Panc1 (cell line): ENCODE results near the gene SCARB2. TPM values are rescaled to one million over a fixed set of nuclear protein-coding genes. Genes with fewer than 3 reads are reported as not detected.

Experiments
- ATAC-seq: fragments of 200-7000 bp; cut with Tn5 transposase; 2 replicates; pipeline ENCODE4 v1.9.1; 2020; ENCODE audit warnings: mild to moderate bottlenecking, moderate library complexity
- BruUV-seq: library from RNA; stranded (reverse); fragments of 400-500 nt; replicated peaks from 2 replicates; lab custom pipeline; 2021; lab: Mats Ljungman, UMichigan
- CTCF ChIA-PET: fragments of 300-600 bp; sonication (Branson Sonifier 250); formaldehyde crosslinking; loops from one replicate; lab custom pipeline; 2022; ENCODE audit warnings: antibody characterized with exemption; lab: Charles Lee
- POLR2A ChIA-PET: fragments of 300-600 bp; sonication (Branson Sonifier 250); formaldehyde crosslinking; loops from one replicate; lab custom pipeline; 2022; ENCODE audit warnings: antibody characterized with exemption; lab: Charles Lee
- DNase-seq: peaks from one replicate; pipeline ENCODE4 v3.0.0-alpha.2; 2010; ENCODE audit warnings: low read depth, low spot score
- H3K27ac ChIP-seq: 2 replicates; pipeline ENCODE4 v1.5.1; 2011; ENCODE audit warnings: mild to moderate bottlenecking, low read length, inconsistent platforms
- H3K27me3 ChIP-seq: fragments of 200-500 bp; sonication (Bioruptor generic); 2 replicates; pipeline ENCODE4 v1.6.0; 2014; ENCODE audit warnings: low read length, inconsistent platforms; ENCODE audit not compliant: control insufficient read depth, insufficient read depth
- H3K36me3 ChIP-seq: fragments of 200-500 bp; sonication (Bioruptor generic); 2 replicates; pipeline ENCODE4 v1.5.1; 2014; ENCODE audit warnings: inconsistent platforms, mild to moderate bottlenecking, low read length, moderate library complexity; ENCODE audit not compliant: control insufficient read depth, insufficient read depth
- H3K4me1 ChIP-seq: 2 replicates; pipeline ENCODE4 v1.5.1; 2011; ENCODE audit warnings: inconsistent platforms, mild to moderate bottlenecking, low read length, moderate library complexity; ENCODE audit not compliant: control insufficient read depth, insufficient read depth
- H3K4me3 ChIP-seq, 2 experiments: 2 replicates each; pipeline ENCODE4 v1.5.1; 2011 to 2012; ENCODE audit warnings: low read depth in 2 of 2, low read length in 2 of 2, mild to moderate bottlenecking in 2 of 2, inconsistent platforms in 1 of 2, moderate library complexity in 1 of 2
- H3K9me3 ChIP-seq: fragments of 200-500 bp; sonication (Bioruptor generic); 2 replicates; pipeline ENCODE4 v1.5.1; 2014; ENCODE audit warnings: low read depth, mild to moderate bottlenecking, inconsistent platforms, low read length, moderate library complexity; ENCODE audit not compliant: control insufficient read depth, insufficient read depth
- POLR2AphosphoS5 ChIP-seq: IDR thresholded peaks from 2 replicates; pipeline ENCODE4 v1.6.1; 2012; ENCODE audit warnings: mild to moderate bottlenecking, low read depth, low read length, moderate library complexity
- SIN3A ChIP-seq: IDR thresholded peaks from 2 replicates; pipeline ENCODE4 v1.6.1; 2012; ENCODE audit warnings: low read depth, mild to moderate bottlenecking, low read length, moderate library complexity, borderline replicate concordance; ENCODE audit not compliant: insufficient read depth
- TCF7L2 ChIP-seq: IDR thresholded peaks from 2 replicates; pipeline ENCODE4 v1.6.1; 2011; ENCODE audit warnings: mild to moderate bottlenecking, low read depth, low read length, inconsistent platforms
- in situ Hi-C: cut with HindIII; loops from 2 replicates; pipeline ENCODE4 v1.10.0; 2016; ENCODE audit warnings: low sequenced_read_pairs, low pct_unique_long_range_greater_than_20kb
- intact Hi-C: fragments of 100-400 bp; cut with micrococcal nuclease; formaldehyde crosslinking; loops from one replicate; pipeline ENCODE4 v1.10.0; 2022; ENCODE audit not compliant: unreplicated experiment
- total RNA-seq: library from RNA; stranded (reverse); gene quantifications from one replicate; pipeline ENCODE4 v1.2.1, GENCODE V29; 2021; ENCODE audit not compliant: unreplicated experiment
- TF ChIP-seq, protein P1 (sequence below), 2 experiments: IDR thresholded peaks; 2 replicates each; pipeline ENCODE4 v1.6.1; 2011 to 2012; ENCODE audit warnings: low read depth in 2 of 2, control low read depth in 1 of 2, low read length in 1 of 2, mild to moderate bottlenecking in 1 of 2, moderate library complexity in 1 of 2; ENCODE audit not compliant: insufficient read depth in 1 of 2
- TF ChIP-seq, protein P2 (sequence below): fragments of 450-650 bp; IDR thresholded peaks from 2 replicates; pipeline ENCODE4 v1.5.1; 2017; ENCODE audit warnings: mild to moderate bottlenecking

The SCARB2 gene
- total RNA-seq, 1 experiment from 2014 or later: 59.4 TPM

GRCh38 chr4:76199664-76200211 is 13.9 kb downstream of the SCARB2 start:
- Histone ChIP-seq H3K4me3 (no peak overlapping the region), H3K9me3 (no peaks in the 10 kb centered on the region), H3K27ac (no peak overlapping the region), H3K27me3 (no peaks in the 10 kb centered on the region), H3K4me1 (peaks cover 9% of the 10 kb centered on the region; the same call in 1 of the 2 replicates), H3K36me3 (no peaks in the 10 kb centered on the region)
- intact Hi-C loops: no loop called here
- TF ChIP-seq, protein P1, sequence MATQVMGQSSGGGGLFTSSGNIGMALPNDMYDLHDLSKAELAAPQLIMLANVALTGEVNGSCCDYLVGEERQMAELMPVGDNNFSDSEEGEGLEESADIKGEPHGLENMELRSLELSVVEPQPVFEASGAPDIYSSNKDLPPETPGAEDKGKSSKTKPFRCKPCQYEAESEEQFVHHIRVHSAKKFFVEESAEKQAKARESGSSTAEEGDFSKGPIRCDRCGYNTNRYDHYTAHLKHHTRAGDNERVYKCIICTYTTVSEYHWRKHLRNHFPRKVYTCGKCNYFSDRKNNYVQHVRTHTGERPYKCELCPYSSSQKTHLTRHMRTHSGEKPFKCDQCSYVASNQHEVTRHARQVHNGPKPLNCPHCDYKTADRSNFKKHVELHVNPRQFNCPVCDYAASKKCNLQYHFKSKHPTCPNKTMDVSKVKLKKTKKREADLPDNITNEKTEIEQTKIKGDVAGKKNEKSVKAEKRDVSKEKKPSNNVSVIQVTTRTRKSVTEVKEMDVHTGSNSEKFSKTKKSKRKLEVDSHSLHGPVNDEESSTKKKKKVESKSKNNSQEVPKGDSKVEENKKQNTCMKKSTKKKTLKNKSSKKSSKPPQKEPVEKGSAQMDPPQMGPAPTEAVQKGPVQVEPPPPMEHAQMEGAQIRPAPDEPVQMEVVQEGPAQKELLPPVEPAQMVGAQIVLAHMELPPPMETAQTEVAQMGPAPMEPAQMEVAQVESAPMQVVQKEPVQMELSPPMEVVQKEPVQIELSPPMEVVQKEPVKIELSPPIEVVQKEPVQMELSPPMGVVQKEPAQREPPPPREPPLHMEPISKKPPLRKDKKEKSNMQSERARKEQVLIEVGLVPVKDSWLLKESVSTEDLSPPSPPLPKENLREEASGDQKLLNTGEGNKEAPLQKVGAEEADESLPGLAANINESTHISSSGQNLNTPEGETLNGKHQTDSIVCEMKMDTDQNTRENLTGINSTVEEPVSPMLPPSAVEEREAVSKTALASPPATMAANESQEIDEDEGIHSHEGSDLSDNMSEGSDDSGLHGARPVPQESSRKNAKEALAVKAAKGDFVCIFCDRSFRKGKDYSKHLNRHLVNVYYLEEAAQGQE (IDR thresholded peaks at IDR 0.05; ENCODE audit: insufficient read depth in 1 of 2, low read depth in 2 of 2, low read length in 1 of 2): no peak
- TF ChIP-seq, protein P2, sequence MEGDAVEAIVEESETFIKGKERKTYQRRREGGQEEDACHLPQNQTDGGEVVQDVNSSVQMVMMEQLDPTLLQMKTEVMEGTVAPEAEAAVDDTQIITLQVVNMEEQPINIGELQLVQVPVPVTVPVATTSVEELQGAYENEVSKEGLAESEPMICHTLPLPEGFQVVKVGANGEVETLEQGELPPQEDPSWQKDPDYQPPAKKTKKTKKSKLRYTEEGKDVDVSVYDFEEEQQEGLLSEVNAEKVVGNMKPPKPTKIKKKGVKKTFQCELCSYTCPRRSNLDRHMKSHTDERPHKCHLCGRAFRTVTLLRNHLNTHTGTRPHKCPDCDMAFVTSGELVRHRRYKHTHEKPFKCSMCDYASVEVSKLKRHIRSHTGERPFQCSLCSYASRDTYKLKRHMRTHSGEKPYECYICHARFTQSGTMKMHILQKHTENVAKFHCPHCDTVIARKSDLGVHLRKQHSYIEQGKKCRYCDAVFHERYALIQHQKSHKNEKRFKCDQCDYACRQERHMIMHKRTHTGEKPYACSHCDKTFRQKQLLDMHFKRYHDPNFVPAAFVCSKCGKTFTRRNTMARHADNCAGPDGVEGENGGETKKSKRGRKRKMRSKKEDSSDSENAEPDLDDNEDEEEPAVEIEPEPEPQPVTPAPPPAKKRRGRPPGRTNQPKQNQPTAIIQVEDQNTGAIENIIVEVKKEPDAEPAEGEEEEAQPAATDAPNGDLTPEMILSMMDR: no peak
- TF ChIP-seq TCF7L2: no peak
- no peak for TF ChIP-seq POLR2AphosphoS5
- TF ChIP-seq SIN3A: no peak
- in situ Hi-C loops: no loop called here
- BruUV-seq: no TSS peak
- DNase-seq (no peak), ATAC-seq (no peak)
- CTCF ChIA-PET: interaction anchor here (0.6 kb wide), 1 partner anchor 234 kb away, joined by 3 read pairs; no protein-coding TSS in a partner anchor
- POLR2A ChIA-PET: interaction anchor here (0.6 to 0.7 kb wide), 2 partner anchors 9 to 15 kb away, joined by 3 read pairs; no protein-coding TSS in a partner anchor

DNA sequence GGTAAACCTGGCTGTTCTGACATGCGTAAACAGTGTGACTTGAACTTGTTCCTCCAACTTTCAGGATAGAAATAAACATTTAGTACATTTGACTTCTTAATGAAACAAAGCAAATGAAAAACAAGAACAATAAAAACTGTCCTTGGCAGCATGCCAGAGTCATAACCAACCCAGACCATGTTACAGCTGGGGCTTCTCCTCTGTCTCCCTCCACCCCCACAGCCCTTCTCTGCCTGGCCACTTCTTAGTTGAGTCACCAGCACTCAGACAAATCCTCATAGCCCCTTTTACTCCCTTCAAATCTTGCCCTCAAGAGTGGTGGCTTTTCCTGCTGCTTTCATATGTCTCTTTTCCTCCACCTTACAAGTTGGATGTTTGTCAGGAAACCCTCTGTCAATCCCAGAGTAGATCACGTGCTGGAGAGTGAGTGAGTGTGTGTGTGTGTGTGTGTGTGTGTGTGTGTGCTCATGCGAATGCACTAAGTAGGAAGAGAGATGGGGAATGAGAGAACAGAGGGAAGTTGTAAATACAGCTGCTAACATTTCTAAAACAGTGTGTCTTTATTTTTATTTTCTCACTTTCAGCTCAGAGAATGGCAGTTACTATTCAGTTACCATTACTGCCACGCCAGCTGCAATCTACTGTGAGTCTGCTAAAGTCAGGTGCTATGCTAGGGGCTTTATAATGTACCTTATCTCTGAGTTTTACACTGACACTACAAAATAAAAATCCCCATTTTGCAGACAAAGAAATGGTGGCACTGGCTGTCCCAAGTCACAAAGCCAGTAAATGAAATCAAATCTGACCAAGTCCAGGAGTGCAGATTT is 15.0 kb downstream of the SCARB2 start:
- ChIA-PET POLR2A (no interaction called here), CTCF (no interaction called here)
- H3K27ac ChIP-seq: no peak overlapping the region
- H3K4me3 ChIP-seq: no peak overlapping the region
- no peaks in the 10 kb centered on the region for H3K27me3 ChIP-seq
- intact Hi-C loops (no loop called here), in situ Hi-C loops (no loop called here)
- no TSS peak for BruUV-seq
- ATAC-seq (no peak), DNase-seq (no peak)
- no peaks in the 10 kb centered on the region for H3K36me3 ChIP-seq
- TF ChIP-seq, protein P1 (IDR thresholded peaks at IDR 0.05; ENCODE audit: insufficient read depth in 1 of 2, low read depth in 2 of 2, low read length in 1 of 2): no peak
- TF ChIP-seq POLR2AphosphoS5 (no peak), SIN3A (no peak), TCF7L2 (no peak)
- TF ChIP-seq, protein P2: no peak
- H3K4me1 ChIP-seq: peaks cover 9% of the 10 kb centered on the region; the same call in 1 of the 2 replicates
- H3K9me3 ChIP-seq: no peaks in the 10 kb centered on the region
